B cell (primary cell): ENCODE data around the gene CHRNA4.

Experiments used
- CTCF ChIP-seq: fragments of 200-600 bp; IDR thresholded peaks from one replicate; pipeline ENCODE4 v1.8.0; 2022; ENCODE audit warnings: antibody characterized with exemption, mild to moderate bottlenecking
- EZH2 ChIP-seq: IDR thresholded peaks from 2 replicates; pipeline ENCODE4 v1.6.1; 2012; ENCODE audit warnings: borderline replicate concordance, low read depth, mild to moderate bottlenecking, moderate library complexity, low read length; ENCODE audit not compliant: insufficient read depth, poor library complexity, severe bottlenecking

GRCh38 chr20:63335711-63336110 lies 25.4 kb downstream of the CHRNA4 start:
- TF ChIP-seq CTCF (no peak), EZH2 (no peak)
